Testis (tissue), 3 donors: ENCODE data around the gene PLP1. TPM values are rescaled to one million over a fixed set of nuclear protein-coding genes. Genes with fewer than 3 reads are reported as not detected.

ENCODE experiments used
- DNase-seq: peaks from one replicate; pipeline ENCODE4 v3.0.0-alpha.2; 2019
- H3K27ac ChIP-seq, 2 donors: fragments of 200-600 bp; sonication (generic); one replicate each; pipeline ENCODE4 v1.5.1; 2019
- H3K27me3 ChIP-seq: fragments of 200-600 bp; sonication (generic); one replicate; pipeline ENCODE4 v1.5.1; 2019
- H3K36me3 ChIP-seq: fragments of 200-600 bp; sonication (generic); one replicate; pipeline ENCODE4 v1.5.1; 2017; ENCODE audit warnings: low read depth; ENCODE audit errors: missing control alignments
- H3K4me1 ChIP-seq: fragments of 200-600 bp; sonication (generic); one replicate; pipeline ENCODE4 v1.5.1; 2019
- H3K4me3 ChIP-seq, 2 donors: fragments of 200-600 bp; sonication (generic); one replicate each; pipeline ENCODE4 v1.5.1; 2017 to 2019
- H3K9me3 ChIP-seq: fragments of 200-600 bp; sonication (generic); one replicate; pipeline ENCODE4 v1.5.1; 2017
- CTCF ChIP-seq, 3 experiments: fragments of 450-650 bp in 2 of 3; fragments of 200-600 bp in 1 of 3; sonication (generic) in 1 of 3; IDR thresholded peaks; one replicate each; pipeline ENCODE4 v1.5.1; 2016 to 2019; ENCODE audit warnings: antibody characterized with exemption in 3 of 3, mild to moderate bottlenecking in 2 of 3, moderate library complexity in 1 of 3
- POLR2A ChIP-seq: fragments of 450-650 bp; IDR thresholded peaks from one replicate; pipeline ENCODE4 v1.6.1; 2017; ENCODE audit warnings: antibody characterized with exemption, mild to moderate bottlenecking, moderate library complexity
- WGBS, 2 donors: methylation state at CpG; one replicate each; pipeline ENCODE4 v1.1.5; 2018; 5-methylcytosine and 5-hydroxymethylcytosine counted together
- intact Hi-C: fragments of 100-400 bp; cut with DNase I; formaldehyde crosslinking; loops from one replicate; pipeline ENCODE4 v1.15.1; 2023; ENCODE audit warnings: low total_unique reads
- polyA plus RNA-seq: library from polyadenylated mRNA; stranded (reverse); fragments of 350-450 nt; fragmentation: Illumina TruSeq; extraction: RNeasy Lipid Tissue Mini Kit (QIAGEN cat#74804); gene quantifications from one replicate; pipeline ENCODE4 v1.2.3, GENCODE V29; 2014; ENCODE audit warnings: low read depth, low replicate concordance; ENCODE audit not compliant: insufficient read depth
- total RNA-seq, 2 donors: library from RNA; depleted of rRNA; stranded (reverse); fragments of >200 nt; gene quantifications; one replicate each; pipeline ENCODE4 v1.2.3, GENCODE V29; 2016

The PLP1 gene
- total and polyA plus RNA-seq, 3 donors from 2014 or later = 79.7 to 119 (median 111) TPM

GRCh38 chrX:103783196-103783595 is 6.6 kb downstream of the PLP1 start:
- DNase-seq = no peak

GRCh38 chrX:103783971-103784370 is 7.3 kb downstream of the PLP1 start:
- TF ChIP-seq CTCF (IDR thresholded peaks at IDR 0.05) (no peak), POLR2A (no peak)
- no peaks in the 10 kb centered on the region for H3K4me1 ChIP-seq
- H3K9me3 ChIP-seq = no peaks in the 10 kb centered on the region
- H3K27me3 ChIP-seq = no peaks in the 10 kb centered on the region
- no peak overlapping the region for H3K27ac ChIP-seq
- WGBS, 2 donors = 54 to 100% methylated on average over 1 to 2 of the region's 2 CpGs
- no peak overlapping the region for H3K4me3 ChIP-seq
- H3K36me3 ChIP-seq = no peaks in the 10 kb centered on the region
- intact Hi-C loops = no loop called here
- DNase-seq = no peak

More at GRCh38 chrX:103783196-103783595, 6.6 kb downstream of the PLP1 start:
- intact Hi-C loops = no loop called here
- Histone ChIP-seq H3K36me3 (no peaks in the 10 kb centered on the region), H3K4me1 (no peaks in the 10 kb centered on the region), H3K27me3 (no peaks in the 10 kb centered on the region), H3K27ac (no peak overlapping the region), H3K4me3 (no peak overlapping the region), H3K9me3 (no peaks in the 10 kb centered on the region)
- TF ChIP-seq POLR2A (no peak), CTCF (IDR thresholded peaks at IDR 0.05) (no peak)
- 28 to 44% methylated on average over 3 of the region's 3 CpGs for WGBS, 2 donors

- no peaks in the 10 kb centered on the region for H3K27me3 ChIP-seq
- TF ChIP-seq CTCF (IDR thresholded peaks at IDR 0.05) = no peak
- no peak for TF ChIP-seq POLR2A
- H3K36me3 ChIP-seq = no peaks in the 10 kb centered on the region
- intact Hi-C loops = no loop called here
- H3K4me1 ChIP-seq = no peaks in the 10 kb centered on the region
- no peak for DNase-seq
- H3K4me3 ChIP-seq = no peak overlapping the region
- H3K9me3 ChIP-seq = no peaks in the 10 kb centered on the region
- no peak overlapping the region for H3K27ac ChIP-seq
Observed at GRCh38 chrX:103789004-103789403, 12.4 kb downstream of the PLP1 start.

GRCh38 chrX:103791228-103791627 is 14.6 kb downstream of the PLP1 start:
- Histone ChIP-seq H3K36me3 (no peaks in the 10 kb centered on the region), H3K27me3 (no peaks in the 10 kb centered on the region), H3K4me1 (peaks cover 3% of the 10 kb centered on the region), H3K9me3 (no peaks in the 10 kb centered on the region), H3K4me3 (no peak overlapping the region), H3K27ac (no peak overlapping the region)
- no peak for DNase-seq
- 78 to 100% methylated on average over 4 of the region's 4 CpGs for WGBS, 2 donors
- no peak for TF ChIP-seq CTCF (IDR thresholded peaks at IDR 0.05)
- no peak for TF ChIP-seq POLR2A
- intact Hi-C loops = no loop called here

GRCh38 chrX:103791826-103792485 is 15.3 kb downstream of the PLP1 start:
- intact Hi-C loops = no loop called here

More at GRCh38 chrX:103791826-103792485, 15.3 kb downstream of the PLP1 start:
- no peak for DNase-seq
- Histone ChIP-seq H3K36me3 (no peaks in the 10 kb centered on the region), H3K4me1 (peaks cover 3% of the 10 kb centered on the region), H3K4me3 (no peak overlapping the region), H3K27ac (no peak overlapping the region), H3K27me3 (no peaks in the 10 kb centered on the region), H3K9me3 (no peaks in the 10 kb centered on the region)
- 51 to 86% methylated on average over 2 of the region's 2 CpGs for WGBS, 2 donors
- no peak for TF ChIP-seq POLR2A
